GM18861 (cell line): ENCODE measurements around the gene ARHGEF7.

Experiments used
- ATAC-seq: cut with Tn5 transposase; IDR thresholded peaks from one replicate; pipeline ENCODE4 v1.9.1; 2021; ENCODE audit not compliant: unreplicated experiment

The ARHGEF7 gene

GRCh38 chr13:111343186-111343805, 228.2 kb downstream of the ARHGEF7 start:
- no peak for ATAC-seq

GRCh38 chr13:111344471-111345191, 229.5 kb downstream of the ARHGEF7 start:
- no peak for ATAC-seq

DNA sequence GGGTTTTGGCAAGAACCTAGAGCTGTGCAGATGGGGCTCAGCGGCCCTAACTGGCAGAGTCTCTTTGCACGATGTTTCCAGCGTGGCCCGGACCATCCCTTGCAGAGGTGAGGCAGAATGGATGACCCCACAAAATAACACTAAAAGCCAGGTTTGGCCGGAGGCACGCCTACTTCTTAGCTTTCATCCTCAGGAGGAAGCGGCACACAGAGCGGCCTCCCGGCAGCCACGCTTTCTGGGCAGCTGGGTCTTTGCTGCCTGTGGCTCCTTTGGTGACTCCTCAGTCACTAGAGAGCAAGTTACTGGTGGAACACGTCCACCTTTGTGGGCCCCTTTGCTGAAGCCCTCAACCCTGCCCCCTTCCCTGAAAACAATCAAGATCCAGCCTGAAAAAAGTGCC, 230.6 kb downstream of the ARHGEF7 start:
- ATAC-seq = no peak

DNA sequence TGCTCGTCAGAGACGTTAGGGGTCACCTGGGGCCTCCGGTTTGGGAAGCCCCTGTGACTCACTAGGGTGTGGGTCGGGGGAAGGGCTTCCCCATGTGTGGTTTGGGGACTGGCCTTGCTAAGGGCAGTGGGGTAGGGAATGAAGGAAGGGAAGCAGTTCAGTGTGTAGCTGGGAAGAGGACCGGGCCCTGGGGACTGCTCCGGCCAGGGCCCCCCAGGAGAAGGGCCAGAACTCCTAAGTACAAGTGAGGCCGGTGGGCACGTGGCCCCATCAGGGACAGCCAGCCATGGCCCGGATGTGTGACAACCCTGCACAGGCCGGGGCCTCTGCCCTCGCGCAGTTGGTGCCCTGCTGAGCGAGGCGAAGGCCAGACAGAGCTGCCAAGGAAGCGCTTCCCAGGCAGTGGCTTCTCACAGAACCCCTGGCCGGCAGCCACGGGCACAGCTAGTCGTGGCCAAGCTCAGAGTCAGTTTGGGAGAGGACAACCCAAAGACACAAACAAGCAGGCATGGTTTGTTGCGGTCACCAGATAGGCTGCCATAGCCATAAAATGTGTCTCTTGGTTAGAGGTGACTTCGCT, 231.1 kb downstream of the ARHGEF7 start:
- no peak for ATAC-seq

- ATAC-seq = no peak
Measured at GRCh38 chr13:111347438-111347837, 232.3 kb downstream of the ARHGEF7 start.

DNA sequence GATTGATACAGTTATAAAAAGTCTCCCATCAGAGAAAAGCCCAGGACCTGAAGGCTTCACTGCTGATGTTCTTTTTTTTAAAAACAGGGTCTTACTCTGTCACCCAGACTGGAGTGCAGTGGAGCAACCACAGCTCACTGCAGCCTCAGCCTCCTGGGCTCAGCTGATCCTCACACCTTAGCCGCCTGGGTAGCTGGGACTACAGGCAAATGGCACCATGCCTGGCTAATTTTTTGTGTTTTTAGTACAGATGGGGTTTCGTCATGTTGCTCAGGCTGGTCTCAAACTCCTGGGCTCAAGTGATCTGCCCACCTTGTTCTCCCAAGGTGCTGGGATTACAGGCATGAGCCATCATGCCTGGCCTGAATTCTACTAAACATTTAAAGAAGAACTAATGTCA, 238.4 kb downstream of the ARHGEF7 start:
- no peak for ATAC-seq

GRCh38 chr13:111354789-111355188, 239.7 kb downstream of the ARHGEF7 start:
- no peak for ATAC-seq
